ENCODE measurements around the gene ZNF444.
"Not testable (repeated sequence)": the region's sequence is repeated elsewhere in the genome, so short reads cannot be mapped to it uniquely, and the experiment has no call there.

The ZNF444 gene

GRCh38 chr19:56177564-56178243 is 36.6 kb downstream of the ZNF444 start:
- TF ChIP-seq CTCF (IDR thresholded peaks at IDR 0.05): no peak
- no peak for DNase-seq (ENCODE audit: low spot score)
- H3K4me3 ChIP-seq: no peak overlapping the region
- H3K27ac ChIP-seq: no peak overlapping the region

- DNase-seq (ENCODE audit: low spot score): no peak
- H3K27ac ChIP-seq: no peak overlapping the region
- no peak overlapping the region for H3K4me3 ChIP-seq
- TF ChIP-seq CTCF (IDR thresholded peaks at IDR 0.05): no peak
Measured at GRCh38 chr19:56189785-56190184, 48.7 kb downstream of the ZNF444 start.

- TF ChIP-seq CTCF (IDR thresholded peaks at IDR 0.05): no peak
- Histone ChIP-seq H3K27ac (no peak overlapping the region), H3K4me3 (no peak overlapping the region)
- no peak for DNase-seq (ENCODE audit: low spot score)
Measured at GRCh38 chr19:56191115-56191514, 50.0 kb downstream of the ZNF444 start.

- TF ChIP-seq CTCF (IDR thresholded peaks at IDR 0.05): no peak
- Histone ChIP-seq H3K27ac (no peak overlapping the region), H3K4me3 (no peak overlapping the region)
- DNase-seq (ENCODE audit: low spot score): no peak
Measured at GRCh38 chr19:56191711-56192110, 50.6 kb downstream of the ZNF444 start.

DNA sequence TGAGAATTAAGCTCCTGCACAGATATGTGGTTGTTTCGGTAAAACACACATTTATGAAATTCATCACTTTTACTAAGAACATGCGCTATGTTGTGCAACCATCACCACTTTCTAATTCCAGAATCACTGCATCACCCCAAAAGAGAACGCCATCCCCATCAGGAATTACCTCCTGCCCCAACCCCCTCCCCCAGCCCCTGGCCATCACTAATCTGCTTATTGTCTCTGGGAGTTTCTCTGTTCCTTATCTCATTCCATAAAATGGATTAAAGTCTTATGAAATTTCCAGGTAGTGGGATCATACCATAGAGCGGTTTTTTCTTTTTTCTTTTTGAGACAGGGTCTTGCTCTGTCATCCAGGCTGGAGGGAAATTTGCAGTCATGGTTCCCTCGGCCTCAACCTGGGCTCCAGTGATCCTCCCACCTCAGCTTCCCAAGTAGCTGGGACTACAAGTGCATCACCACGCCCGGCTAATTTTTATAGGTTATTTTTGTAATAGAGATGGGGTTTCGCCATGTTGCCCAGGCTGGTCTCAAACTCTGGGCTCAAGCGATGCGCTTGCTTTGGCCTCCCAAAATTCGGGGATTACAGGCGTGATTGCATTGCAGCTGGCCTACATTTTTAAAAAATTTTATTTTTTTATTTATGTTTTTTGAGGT is 53.0 kb downstream of the ZNF444 start:
- no peak overlapping the region for H3K4me3 ChIP-seq
- no peak for DNase-seq (ENCODE audit: low spot score)
- no peak for TF ChIP-seq CTCF (IDR thresholded peaks at IDR 0.05)
- H3K27ac ChIP-seq: no peak overlapping the region

DNA sequence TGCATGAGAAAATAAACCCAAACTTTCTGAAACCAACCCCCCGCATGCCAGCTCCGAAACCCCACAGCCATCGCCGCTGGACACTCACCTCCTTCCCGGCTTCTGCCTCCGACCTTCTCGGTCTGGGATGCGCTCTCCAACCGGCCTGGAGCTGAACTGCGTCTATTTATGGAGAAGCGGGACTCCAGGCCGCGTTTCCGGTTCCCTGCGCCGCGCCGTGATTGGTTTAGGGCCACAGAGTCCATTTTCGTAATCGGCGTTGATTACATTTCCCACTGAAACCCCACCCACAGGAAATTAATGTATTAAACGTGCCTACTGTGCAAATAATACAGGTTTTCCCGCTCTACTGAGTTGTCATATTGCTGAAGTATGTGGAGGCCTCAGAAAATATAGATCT is 56.6 kb downstream of the ZNF444 start, which contains the start of gene ZSCAN5B:
TSS of gene ZSCAN5B (minus strand) at position 138 of the 400 bp plus-strand sequence. CDS start 4,731 bp downstream, outside the sequence.
- not testable (repeated sequence) for H3K27ac ChIP-seq; DNase-seq (ENCODE audit: low spot score); H3K4me3 ChIP-seq

DNA sequence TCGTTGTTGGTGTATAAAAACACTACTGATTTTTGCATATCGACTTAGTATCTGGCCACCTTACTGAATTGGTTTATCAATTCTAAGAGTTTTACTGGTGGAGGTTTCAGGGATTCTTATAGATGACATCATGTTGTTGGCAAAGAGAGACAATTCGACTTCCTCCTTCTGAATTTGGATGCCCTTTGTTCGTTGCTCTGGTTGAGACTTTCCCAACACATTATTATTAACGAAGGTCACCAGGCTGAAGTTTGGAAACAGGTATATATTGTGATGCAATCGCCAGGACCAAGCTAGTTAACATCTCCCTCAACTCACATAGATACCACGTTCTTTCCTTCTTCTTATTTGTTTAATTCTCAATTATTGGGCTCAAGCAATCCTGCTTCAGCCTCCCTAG is 58.6 kb downstream of the ZNF444 start:
- Histone ChIP-seq H3K27ac (no peak overlapping the region), H3K4me3 (no peak overlapping the region)
- no peak for TF ChIP-seq CTCF (IDR thresholded peaks at IDR 0.05)
- DNase-seq (ENCODE audit: low spot score): no peak

Data from coronary artery (tissue), 2 donors.